HEK293 (cell line): Measurements from ENCODE around the gene PREB.
"Not testable (repeated sequence)": the region's sequence is repeated elsewhere in the genome, so short reads cannot be mapped to it uniquely, and the experiment has no call there.

ENCODE experiments used
- CTCF ChIA-PET: fragments of 350-600 bp; formaldehyde crosslinking; extraction: SDS; loops from one replicate; lab custom pipeline; 2021; ENCODE audit warnings: antibody characterized with exemption; lab: Yijun Ruan, JAX
- POLR2A ChIA-PET: fragments of 300-600 bp; formaldehyde crosslinking; extraction: SDS; loops from one replicate; lab custom pipeline; 2020; ENCODE audit warnings: antibody characterized with exemption, inconsistent platforms; lab: Yijun Ruan, JAX
- H3K27ac ChIP-seq: fragments of 200-500 bp; sonication (Bioruptor generic); 2 replicates; pipeline ENCODE4 v1.5.1; 2014; ENCODE audit warnings: low read depth, low read length, control low read depth, inconsistent platforms; ENCODE audit errors: extremely low read depth
- H3K36me3 ChIP-seq, 2 experiments: fragments of 200-500 bp in 1 of 2; sonication (Bioruptor generic) in 1 of 2; 1 replicate in 1 of 2; 2 replicates in 1 of 2; pipeline ENCODE4 v1.5.1; 2014 to 2017; ENCODE audit warnings: inconsistent platforms in 2 of 2, low read length in 2 of 2; ENCODE audit not compliant: control insufficient read depth in 2 of 2, insufficient read depth in 1 of 2
- H3K4me1 ChIP-seq: fragments of 200-500 bp; sonication (Bioruptor generic); 2 replicates; pipeline ENCODE4 v1.5.1; 2014; ENCODE audit warnings: mild to moderate bottlenecking, low read length, inconsistent platforms; ENCODE audit not compliant: control insufficient read depth, insufficient read depth
- H3K4me3 ChIP-seq: 2 replicates; pipeline ENCODE4 v1.5.1; 2011; ENCODE audit warnings: low read depth, mild to moderate bottlenecking, control low read depth, low read length, moderate library complexity
- H3K9me3 ChIP-seq: fragments of 200-500 bp; sonication (Bioruptor generic); 2 replicates; pipeline ENCODE4 v1.5.1; 2014; ENCODE audit warnings: low read depth, low read length, inconsistent platforms; ENCODE audit not compliant: control insufficient read depth, insufficient read depth
- KLF9 ChIP-seq: fragments of 450-650 bp; formaldehyde crosslinking; IDR thresholded peaks from 2 replicates; pipeline ENCODE4 v1.5.1; 2016; ENCODE audit warnings: missing biosample characterization, missing genetic modification characterization, low read depth
- RBAK ChIP-seq: fragments of 450-650 bp; formaldehyde crosslinking; IDR thresholded peaks from 2 replicates; pipeline ENCODE4 v1.5.1; 2016; ENCODE audit warnings: missing biosample characterization, missing genetic modification characterization
- TRIM28 ChIP-seq: IDR thresholded peaks from 2 replicates; pipeline ENCODE4 v1.6.1; 2011; ENCODE audit warnings: low read length, control low read depth, borderline replicate concordance
- ZBTB17 ChIP-seq: fragments of 450-650 bp; formaldehyde crosslinking; IDR thresholded peaks from 2 replicates; pipeline ENCODE4 v1.5.1; 2016; ENCODE audit warnings: missing biosample characterization, missing genetic modification characterization
- ZNF174 ChIP-seq: fragments of 450-650 bp; formaldehyde crosslinking; IDR thresholded peaks from 2 replicates; pipeline ENCODE4 v1.5.0; 2017; ENCODE audit warnings: missing biosample characterization, mild to moderate bottlenecking, missing genetic modification characterization
- ZNF404 ChIP-seq: fragments of 450-650 bp; formaldehyde crosslinking; IDR thresholded peaks from 2 replicates; pipeline ENCODE4 v1.5.1; 2017; ENCODE audit warnings: missing biosample characterization, missing genetic modification characterization
- ZNF510 ChIP-seq: fragments of 450-650 bp; formaldehyde crosslinking; IDR thresholded peaks from 2 replicates; pipeline ENCODE4 v1.5.1; 2018; ENCODE audit warnings: mild to moderate bottlenecking, missing genetic modification characterization, missing biosample characterization; ENCODE audit not compliant: insufficient replicate concordance
- ZNF530 ChIP-seq: fragments of 450-650 bp; formaldehyde crosslinking; IDR thresholded peaks from 2 replicates; pipeline ENCODE4 v1.5.1; 2016; ENCODE audit warnings: low read depth, missing biosample characterization, missing genetic modification characterization
- ZNF610 ChIP-seq: fragments of 450-650 bp; formaldehyde crosslinking; IDR thresholded peaks from 2 replicates; pipeline ENCODE4 v1.5.1; 2016; ENCODE audit warnings: missing biosample characterization, missing genetic modification characterization, borderline replicate concordance
- ZNF645 ChIP-seq: fragments of 450-650 bp; formaldehyde crosslinking; IDR thresholded peaks from 2 replicates; pipeline ENCODE4; 2016; ENCODE audit warnings: missing biosample characterization, missing genetic modification characterization
- ZNF677 ChIP-seq: fragments of 450-650 bp; IDR thresholded peaks from 2 replicates; pipeline ENCODE4 v1.5.0; 2018; ENCODE audit warnings: missing biosample characterization, mild to moderate bottlenecking, missing genetic modification characterization, moderate library complexity
- ZNF837 ChIP-seq: fragments of 450-650 bp; formaldehyde crosslinking; IDR thresholded peaks from 2 replicates; pipeline ENCODE4 v1.5.1; 2016; ENCODE audit warnings: missing biosample characterization, missing genetic modification characterization
- TF ChIP-seq, protein P1 (sequence below): fragments of 450-650 bp; formaldehyde crosslinking; IDR thresholded peaks from 2 replicates; pipeline ENCODE4 v1.5.1; 2016; ENCODE audit warnings: missing biosample characterization, missing genetic modification characterization
- TF ChIP-seq, protein P2 (sequence below): fragments of 450-650 bp; formaldehyde crosslinking; IDR thresholded peaks from 2 replicates; pipeline ENCODE4 v1.5.1; 2017; ENCODE audit warnings: missing biosample characterization, missing genetic modification characterization
- TF ChIP-seq, protein P3 (sequence below): fragments of 450-650 bp; formaldehyde crosslinking; IDR thresholded peaks from 2 replicates; pipeline ENCODE4 v1.5.1; 2017; ENCODE audit warnings: missing biosample characterization, missing genetic modification characterization

The PREB gene

DNA sequence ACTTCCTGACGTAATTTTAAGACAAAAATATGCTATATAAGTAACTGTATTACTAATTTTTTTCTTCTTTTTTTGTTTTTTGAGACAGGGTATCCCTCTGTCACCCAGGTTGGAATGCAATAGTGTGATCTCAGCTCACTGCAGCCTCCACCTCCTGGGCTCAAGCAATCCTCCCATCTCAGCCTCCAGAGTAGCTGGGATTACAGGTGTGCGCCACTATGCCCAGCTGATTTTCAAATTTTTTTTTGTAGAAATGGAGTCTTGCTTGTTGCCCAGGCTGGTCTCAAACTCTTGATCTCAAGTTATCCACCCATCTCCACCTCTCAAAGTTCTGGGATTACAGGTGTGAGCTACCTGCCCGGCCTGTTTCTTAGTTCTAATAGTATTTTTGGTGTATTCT is 44.0 kb upstream of the PREB start:
- H3K4me3 ChIP-seq: no peak overlapping the region
- H3K4me1 ChIP-seq: no peaks in the 10 kb centered on the region
- H3K9me3 ChIP-seq: no peaks in the 10 kb centered on the region
- ChIA-PET POLR2A (no interaction called here), CTCF (interaction anchor here (0.7 to 1.2 kb wide), 3 partner anchors 9 to 22 kb away, joined by 3 to 5 read pairs (median 3); no protein-coding TSS in a partner anchor)
- no peaks in the 10 kb centered on the region for H3K36me3 ChIP-seq
- H3K27ac ChIP-seq: no peak overlapping the region
- no peak for TF ChIP-seq KLF9 (tag by site-specific recombination)

- CTCF ChIA-PET: interaction anchor here (0.6 to 1.5 kb wide), 4 partner anchors 8 to 102 kb away, joined by 3 to 5 read pairs (median 4); no protein-coding TSS in a partner anchor
- POLR2A ChIA-PET: no interaction called here
- H3K4me1 ChIP-seq: no peaks in the 10 kb centered on the region
- H3K9me3 ChIP-seq: no peaks in the 10 kb centered on the region
- no peaks in the 10 kb centered on the region for H3K36me3 ChIP-seq
- TF ChIP-seq ZBTB17 (tag by site-specific recombination): 0 out of 2 replicates have a peak, but pooled peaks have one; percentile 12
- no peak for TF ChIP-seq ZNF677
- H3K4me3 ChIP-seq: no peak overlapping the region
- no peak overlapping the region for H3K27ac ChIP-seq
Observed at GRCh38 chr2:27177441-27178351, 43.3 kb upstream of the PREB start.

DNA sequence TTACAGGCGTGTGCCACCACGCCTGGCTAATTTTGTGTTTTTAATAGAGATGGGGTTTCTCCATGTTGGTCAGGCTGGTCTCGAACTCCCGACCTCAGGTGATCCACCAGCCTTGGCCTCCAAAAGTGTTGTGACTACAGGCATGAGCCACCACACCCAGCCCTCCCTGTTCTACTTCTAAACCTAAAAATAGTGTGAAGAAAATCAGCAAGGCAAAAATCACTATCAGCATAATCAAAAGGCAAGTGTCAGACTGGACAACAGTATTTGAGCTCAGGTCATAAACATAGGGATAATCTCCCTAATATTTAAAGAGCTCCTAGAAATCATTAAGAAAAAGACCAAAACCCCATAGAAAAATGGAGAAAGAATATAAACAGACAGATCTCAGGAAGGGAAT is 41.3 kb upstream of the PREB start:
- POLR2A ChIA-PET, H3K27ac ChIP-seq, H3K9me3 ChIP-seq, H3K4me3 ChIP-seq, H3K36me3 ChIP-seq, H3K4me1 ChIP-seq: not testable (repeated sequence)
- CTCF ChIA-PET: interaction anchor here (0.6 to 1.7 kb wide), 5 partner anchors 8 to 330 kb away, joined by 3 to 6 read pairs (median 3); partner anchors contain the start of gene PREB

DNA sequence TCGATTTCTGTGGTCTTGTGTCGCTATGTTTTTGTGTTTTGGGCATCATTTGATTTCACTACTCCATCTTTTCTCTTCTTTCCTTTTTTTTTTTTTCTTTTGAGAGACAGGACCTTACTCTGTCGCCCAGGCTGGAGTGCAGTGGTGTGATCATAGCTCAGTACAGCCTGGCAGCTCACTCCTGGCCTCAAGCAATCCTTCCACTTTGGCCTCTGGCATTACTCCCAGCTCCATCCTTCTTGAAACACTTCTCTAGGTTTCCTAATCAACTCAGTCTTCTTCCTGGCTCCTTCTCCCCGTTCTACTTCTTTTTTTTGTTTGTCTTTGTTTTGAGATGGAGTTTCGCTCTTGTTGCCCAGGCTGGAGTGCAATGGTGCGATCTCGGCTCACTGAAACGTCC is 40.9 kb upstream of the PREB start:
- H3K4me3 ChIP-seq: no peak overlapping the region
- no peaks in the 10 kb centered on the region for H3K36me3 ChIP-seq
- TF ChIP-seq, protein P1, sequence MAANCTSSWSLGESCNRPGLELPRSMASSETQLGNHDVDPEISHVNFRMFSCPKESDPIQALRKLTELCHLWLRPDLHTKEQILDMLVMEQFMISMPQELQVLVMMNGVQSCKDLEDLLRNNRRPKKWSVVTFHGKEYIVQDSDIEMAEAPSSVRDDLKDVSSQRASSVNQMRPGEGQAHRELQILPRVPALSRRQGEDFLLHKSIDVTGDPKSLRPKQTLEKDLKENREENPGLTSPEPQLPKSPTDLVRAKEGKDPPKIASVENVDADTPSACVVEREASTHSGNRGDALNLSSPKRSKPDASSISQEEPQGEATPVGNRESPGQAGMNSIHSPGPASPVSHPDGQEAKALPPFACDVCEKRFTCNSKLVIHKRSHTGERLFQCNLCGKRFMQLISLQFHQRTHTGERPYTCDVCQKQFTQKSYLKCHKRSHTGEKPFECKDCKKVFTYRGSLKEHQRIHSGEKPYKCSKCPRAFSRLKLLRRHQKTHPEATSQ (tag by site-specific recombination): no peak
- TF ChIP-seq, protein P2, sequence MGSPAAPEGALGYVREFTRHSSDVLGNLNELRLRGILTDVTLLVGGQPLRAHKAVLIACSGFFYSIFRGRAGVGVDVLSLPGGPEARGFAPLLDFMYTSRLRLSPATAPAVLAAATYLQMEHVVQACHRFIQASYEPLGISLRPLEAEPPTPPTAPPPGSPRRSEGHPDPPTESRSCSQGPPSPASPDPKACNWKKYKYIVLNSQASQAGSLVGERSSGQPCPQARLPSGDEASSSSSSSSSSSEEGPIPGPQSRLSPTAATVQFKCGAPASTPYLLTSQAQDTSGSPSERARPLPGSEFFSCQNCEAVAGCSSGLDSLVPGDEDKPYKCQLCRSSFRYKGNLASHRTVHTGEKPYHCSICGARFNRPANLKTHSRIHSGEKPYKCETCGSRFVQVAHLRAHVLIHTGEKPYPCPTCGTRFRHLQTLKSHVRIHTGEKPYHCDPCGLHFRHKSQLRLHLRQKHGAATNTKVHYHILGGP (tag by site-specific recombination): no peak
- no peak for TF ChIP-seq RBAK (tag by site-specific recombination)
- no peak for TF ChIP-seq ZNF610 (tag by site-specific recombination)
- TF ChIP-seq ZNF645 (tag by site-specific recombination): no peak
- TF ChIP-seq ZNF510 (tag by site-specific recombination): no peak
- TF ChIP-seq ZNF530 (tag by site-specific recombination): no peak
- no peak for TF ChIP-seq ZNF404 (tag by site-specific recombination)
- TF ChIP-seq TRIM28: no peak
- no peak for TF ChIP-seq ZNF837 (tag by site-specific recombination)
- TF ChIP-seq, protein P3, sequence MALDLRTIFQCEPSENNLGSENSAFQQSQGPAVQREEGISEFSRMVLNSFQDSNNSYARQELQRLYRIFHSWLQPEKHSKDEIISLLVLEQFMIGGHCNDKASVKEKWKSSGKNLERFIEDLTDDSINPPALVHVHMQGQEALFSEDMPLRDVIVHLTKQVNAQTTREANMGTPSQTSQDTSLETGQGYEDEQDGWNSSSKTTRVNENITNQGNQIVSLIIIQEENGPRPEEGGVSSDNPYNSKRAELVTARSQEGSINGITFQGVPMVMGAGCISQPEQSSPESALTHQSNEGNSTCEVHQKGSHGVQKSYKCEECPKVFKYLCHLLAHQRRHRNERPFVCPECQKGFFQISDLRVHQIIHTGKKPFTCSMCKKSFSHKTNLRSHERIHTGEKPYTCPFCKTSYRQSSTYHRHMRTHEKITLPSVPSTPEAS (tag by site-specific recombination): no peak
- no peak for TF ChIP-seq ZNF174 (tag by site-specific recombination)
- no peak for TF ChIP-seq ZNF677
- no peaks in the 10 kb centered on the region for H3K9me3 ChIP-seq
- H3K4me1 ChIP-seq: no peaks in the 10 kb centered on the region
- ChIA-PET POLR2A (interaction anchor here (0.7 kb wide), 1 partner anchor 264 kb away, joined by 4 read pairs; no protein-coding TSS in a partner anchor), CTCF (interaction anchor here (0.9 to 1.7 kb wide), 5 partner anchors 9 to 329 kb away, joined by 3 to 6 read pairs (median 4); partner anchors contain the start of gene PREB)
- H3K27ac ChIP-seq: no peak overlapping the region
